ENCODE results near the gene DRGX.

DNA sequence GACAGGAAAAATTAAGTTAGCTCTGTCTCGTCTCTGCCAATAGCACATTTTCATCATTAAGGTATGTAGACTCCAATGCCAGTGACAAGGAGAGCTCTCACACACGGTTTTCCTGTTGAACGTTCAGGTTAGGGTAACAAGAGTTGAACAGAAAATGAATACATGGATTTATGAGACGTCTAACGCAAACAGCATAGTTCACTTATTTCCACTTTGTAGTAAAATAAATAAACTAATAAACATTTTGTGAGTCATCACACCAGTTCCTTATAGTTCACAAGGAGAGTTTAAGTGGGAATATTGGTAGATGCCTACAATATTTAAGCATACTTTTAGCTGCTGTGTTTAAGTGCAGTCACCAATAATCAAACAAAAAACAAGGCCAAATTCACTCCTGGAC is 21.1 kb downstream of the DRGX start:
- TF ChIP-seq EZH2 (IDR thresholded peaks at IDR 0.05; ENCODE audit: borderline replicate concordance) (no peak), EZH2phosphoT487 (IDR thresholded peaks at IDR 0.05; ENCODE audit: low read depth, severe bottlenecking, unreplicated experiment) (no peak)
- TF ChIP-seq, protein P1, sequence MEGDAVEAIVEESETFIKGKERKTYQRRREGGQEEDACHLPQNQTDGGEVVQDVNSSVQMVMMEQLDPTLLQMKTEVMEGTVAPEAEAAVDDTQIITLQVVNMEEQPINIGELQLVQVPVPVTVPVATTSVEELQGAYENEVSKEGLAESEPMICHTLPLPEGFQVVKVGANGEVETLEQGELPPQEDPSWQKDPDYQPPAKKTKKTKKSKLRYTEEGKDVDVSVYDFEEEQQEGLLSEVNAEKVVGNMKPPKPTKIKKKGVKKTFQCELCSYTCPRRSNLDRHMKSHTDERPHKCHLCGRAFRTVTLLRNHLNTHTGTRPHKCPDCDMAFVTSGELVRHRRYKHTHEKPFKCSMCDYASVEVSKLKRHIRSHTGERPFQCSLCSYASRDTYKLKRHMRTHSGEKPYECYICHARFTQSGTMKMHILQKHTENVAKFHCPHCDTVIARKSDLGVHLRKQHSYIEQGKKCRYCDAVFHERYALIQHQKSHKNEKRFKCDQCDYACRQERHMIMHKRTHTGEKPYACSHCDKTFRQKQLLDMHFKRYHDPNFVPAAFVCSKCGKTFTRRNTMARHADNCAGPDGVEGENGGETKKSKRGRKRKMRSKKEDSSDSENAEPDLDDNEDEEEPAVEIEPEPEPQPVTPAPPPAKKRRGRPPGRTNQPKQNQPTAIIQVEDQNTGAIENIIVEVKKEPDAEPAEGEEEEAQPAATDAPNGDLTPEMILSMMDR (IDR thresholded peaks at IDR 0.05; ENCODE audit: poor library complexity) = no peak
